Karpas-422 (cell line): ENCODE data around the gene MAPKBP1. TPM values are rescaled to one million over a fixed set of nuclear protein-coding genes. Genes with fewer than 3 reads are reported as not detected.

Source experiments
- DNase-seq: peaks from one replicate; pipeline ENCODE4 v3.0.0-alpha.2; 2015
- H2AFZ ChIP-seq: fragments of 200-600 bp; sonication (generic); 2 replicates; pipeline ENCODE4 v1.6.1; 2014; ENCODE audit warnings: antibody characterized with exemption, low read length, mixed read lengths
- H3K27ac ChIP-seq: fragments of 200-600 bp; sonication (generic); 2 replicates; pipeline ENCODE4 v1.5.1; 2014; ENCODE audit warnings: mild to moderate bottlenecking, low read length, moderate library complexity
- H3K27me3 ChIP-seq: fragments of 200-600 bp; sonication (generic); 2 replicates; pipeline ENCODE4 v1.6.1; 2014; ENCODE audit warnings: low read length, mixed read lengths
- H3K36me3 ChIP-seq: fragments of 200-600 bp; sonication (generic); 2 replicates; pipeline ENCODE4 v1.6.1; 2014; ENCODE audit warnings: low read length, mixed read lengths; ENCODE audit not compliant: insufficient read depth
- H3K4me1 ChIP-seq: fragments of 200-600 bp; sonication (generic); 2 replicates; pipeline ENCODE4 v1.6.1; 2014; ENCODE audit warnings: mild to moderate bottlenecking, low read length, mixed read lengths
- H3K4me2 ChIP-seq: fragments of 200-600 bp; sonication (generic); 2 replicates; pipeline ENCODE4 v1.6.1; 2014; ENCODE audit warnings: low read length, low read depth, mild to moderate bottlenecking; ENCODE audit not compliant: poor library complexity, severe bottlenecking
- H3K4me3 ChIP-seq: fragments of 200-600 bp; sonication (generic); 2 replicates; pipeline ENCODE4 v1.5.1; 2014; ENCODE audit warnings: mild to moderate bottlenecking, antibody characterized with exemption, low read length, mixed read lengths
- H3K79me2 ChIP-seq: fragments of 200-600 bp; sonication (generic); 2 replicates; pipeline ENCODE4 v1.6.1; 2014; ENCODE audit warnings: mild to moderate bottlenecking, low read length, mixed read lengths
- H3K9ac ChIP-seq: fragments of 200-600 bp; sonication (generic); 2 replicates; pipeline ENCODE4 v1.6.0; 2014; ENCODE audit warnings: low read length
- H3K9me2 ChIP-seq: fragments of 200-600 bp; sonication (generic), shearing (Covaris generic); replicated peaks from 2 replicates; pipeline ENCODE4 v1.6.0; 2014; ENCODE audit warnings: mild to moderate bottlenecking, low read length, moderate library complexity; ENCODE audit not compliant: insufficient read depth
- H3K9me3 ChIP-seq: fragments of 300-700, 200-600 bp; sonication (generic); 2 replicates; pipeline ENCODE4 v1.6.1; 2014; ENCODE audit warnings: low read length, mixed read lengths
- H4K20me1 ChIP-seq: fragments of 200-600 bp; sonication (generic); 2 replicates; pipeline ENCODE4 v1.6.1; 2014; ENCODE audit warnings: mild to moderate bottlenecking, antibody characterized with exemption, low read length, low read depth; ENCODE audit not compliant: insufficient read depth
- total RNA-seq: library from RNA; depleted of rRNA; stranded (reverse); fragments of >200 nt; shearing (Covaris generic); gene quantifications from 2 replicates; pipeline ENCODE4 v1.2.3, GENCODE V29; 2014; ENCODE audit warnings: low replicate concordance

MAPKBP1 gene
- total RNA-seq, 1 experiment from 2014 or later: 17.8 TPM

DNA sequence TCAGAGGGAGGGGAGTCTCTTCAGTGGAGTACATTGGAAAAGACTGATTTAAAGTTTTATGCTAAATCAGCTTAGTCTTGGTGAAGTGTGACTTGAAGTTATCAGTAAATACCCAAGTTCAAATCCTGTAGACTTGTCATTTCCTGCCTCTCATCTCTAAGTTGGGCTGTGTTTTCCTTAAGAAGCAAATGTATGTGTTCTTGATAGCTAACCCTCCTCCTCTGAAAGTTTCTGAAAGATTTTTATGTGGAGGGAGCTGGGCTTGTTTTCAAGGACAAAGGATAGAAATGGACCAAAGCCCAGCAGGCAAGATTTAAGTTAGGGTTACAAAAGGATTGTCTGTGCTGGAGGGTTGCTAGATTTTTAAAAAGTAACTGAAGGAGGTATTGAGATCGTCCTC lies 4.2 kb downstream of the MAPKBP1 start:
- no peak for DNase-seq
- H3K9ac ChIP-seq: no peak overlapping the region
- peaks cover 81% of the 10 kb centered on the region for H3K4me1 ChIP-seq
- no peaks in the 10 kb centered on the region for H3K27me3 ChIP-seq
- 0 out of 2 replicates have a peak, but pooled peaks cover 3% of the 10 kb centered on the region for H3K36me3 ChIP-seq
- peaks cover 84% of the 10 kb centered on the region for H3K79me2 ChIP-seq
- no peak overlapping the region for H2AFZ ChIP-seq
- no peak overlapping the region for H3K4me3 ChIP-seq
- no peaks in the 10 kb centered on the region for H3K9me2 ChIP-seq
- no peaks in the 10 kb centered on the region for H3K9me3 ChIP-seq
- H3K4me2 ChIP-seq: peak overlapping the region; percentile 96
- H4K20me1 ChIP-seq: no peaks in the 10 kb centered on the region
- H3K27ac ChIP-seq: peak overlapping the region; percentile 8

DNA sequence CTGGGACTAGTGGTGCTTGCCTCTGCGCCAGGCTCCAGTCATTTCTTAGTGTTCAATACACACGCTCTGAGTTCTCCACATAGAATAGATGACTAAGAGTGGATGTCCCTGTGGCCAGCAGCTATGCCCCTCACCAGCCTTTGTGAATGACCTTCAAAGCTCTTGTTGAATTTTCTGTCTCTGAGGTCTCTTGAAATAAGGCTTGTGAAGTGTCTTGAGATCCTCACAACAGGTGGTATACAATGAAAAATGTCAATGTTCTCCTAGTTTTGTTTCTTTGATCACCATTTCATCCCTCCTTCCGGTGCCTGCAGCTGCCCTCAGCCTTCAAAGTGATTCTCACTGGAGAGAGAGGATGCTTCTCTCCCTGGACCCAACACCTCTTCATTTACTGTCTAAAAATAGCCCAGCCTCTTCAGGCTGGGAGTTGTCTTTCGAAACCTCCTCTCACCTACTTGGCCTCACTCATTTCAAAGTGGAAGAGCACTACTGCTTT lies 5.4 kb downstream of the MAPKBP1 start:
- no peaks in the 10 kb centered on the region for H3K9me2 ChIP-seq
- no peaks in the 10 kb centered on the region for H3K27me3 ChIP-seq
- DNase-seq: no peak
- no peaks in the 10 kb centered on the region for H3K9me3 ChIP-seq
- H3K4me3 ChIP-seq: no peak overlapping the region
- H2AFZ ChIP-seq: no peak overlapping the region
- no peaks in the 10 kb centered on the region for H4K20me1 ChIP-seq
- peak overlapping the region; percentile 15 for H3K9ac ChIP-seq
- peaks cover 77% of the 10 kb centered on the region for H3K4me1 ChIP-seq
- peak overlapping the region; percentile 8 for H3K4me2 ChIP-seq
- peaks cover 93% of the 10 kb centered on the region for H3K79me2 ChIP-seq
- 0 out of 2 replicates have a peak, but pooled peaks cover 3% of the 10 kb centered on the region for H3K36me3 ChIP-seq
- H3K27ac ChIP-seq: peak overlapping the region; percentile 22

DNA sequence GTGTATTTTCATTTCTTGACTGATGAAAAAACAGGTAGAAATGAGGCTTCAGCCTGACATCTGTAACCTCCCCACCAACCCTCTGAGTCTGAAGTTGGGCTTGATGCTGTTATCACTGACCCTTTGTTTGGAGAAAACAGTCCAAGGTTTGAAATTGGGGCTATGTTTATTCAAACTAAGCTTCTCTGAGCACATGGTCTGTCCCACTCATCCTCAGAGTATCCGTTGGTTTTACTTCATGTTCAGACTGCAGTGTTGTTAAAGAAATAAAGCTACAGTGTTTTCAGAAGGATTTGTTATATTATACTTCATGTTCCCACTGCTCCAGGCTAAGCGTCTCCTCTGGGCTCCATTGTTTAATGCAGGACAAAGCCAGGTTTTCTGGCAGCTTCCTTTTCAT lies 6.0 kb downstream of the MAPKBP1 start:
- Histone ChIP-seq H3K9me2 (no peaks in the 10 kb centered on the region), H3K4me2 (peak overlapping the region; percentile 8), H3K4me3 (no peak overlapping the region), H4K20me1 (no peaks in the 10 kb centered on the region), H3K27me3 (no peaks in the 10 kb centered on the region), H3K9me3 (no peaks in the 10 kb centered on the region), H3K79me2 (peaks cover 94% of the 10 kb centered on the region), H3K4me1 (peaks cover 76% of the 10 kb centered on the region), H3K36me3 (0 out of 2 replicates have a peak, but pooled peaks cover 3% of the 10 kb centered on the region), H3K27ac (peak overlapping the region; percentile 22), H2AFZ (no peak overlapping the region), H3K9ac (peak overlapping the region; percentile 15; the same call in 1 of the 2 replicates)
- DNase-seq: no peak

DNA sequence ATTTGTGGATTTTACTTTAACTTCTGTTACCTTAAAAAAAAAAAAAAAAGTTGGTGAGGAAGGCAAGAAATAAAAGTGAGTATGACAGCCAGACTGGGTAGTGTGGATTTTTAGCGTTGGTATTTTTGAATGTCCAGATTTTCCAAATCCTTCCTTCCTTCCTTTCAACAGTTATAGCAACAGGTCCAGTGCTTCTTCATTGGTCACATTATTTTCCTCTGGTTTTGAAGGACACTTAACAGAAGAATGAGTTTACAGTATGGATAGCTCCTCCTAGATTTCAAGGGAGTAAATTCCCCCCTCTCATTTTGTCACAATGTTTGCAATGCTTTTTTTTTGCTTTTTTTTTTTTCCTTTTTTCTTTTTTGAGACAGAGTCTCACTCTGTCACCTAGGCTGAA lies 6.4 kb downstream of the MAPKBP1 start:
- no peak overlapping the region for H2AFZ ChIP-seq

GRCh38 chr15:41782371-41783282 lies 8.3 kb downstream of the MAPKBP1 start:
- Histone ChIP-seq H3K27me3 (no peaks in the 10 kb centered on the region), H3K27ac (peak overlapping the region; percentile 84)

More for the DNA sequence above, 6.4 kb downstream of the MAPKBP1 start:
- no peak for DNase-seq
- Histone ChIP-seq H3K4me3 (no peak overlapping the region), H3K27ac (no peak overlapping the region), H3K9me3 (no peaks in the 10 kb centered on the region), H3K4me1 (peaks cover 71% of the 10 kb centered on the region), H3K79me2 (peaks cover 94% of the 10 kb centered on the region), H3K36me3 (0 out of 2 replicates have a peak, but pooled peaks cover 3% of the 10 kb centered on the region), H4K20me1 (no peaks in the 10 kb centered on the region), H3K4me2 (no peak overlapping the region), H3K9me2 (no peaks in the 10 kb centered on the region), H3K27me3 (no peaks in the 10 kb centered on the region), H3K9ac (no peak overlapping the region)

DNA sequence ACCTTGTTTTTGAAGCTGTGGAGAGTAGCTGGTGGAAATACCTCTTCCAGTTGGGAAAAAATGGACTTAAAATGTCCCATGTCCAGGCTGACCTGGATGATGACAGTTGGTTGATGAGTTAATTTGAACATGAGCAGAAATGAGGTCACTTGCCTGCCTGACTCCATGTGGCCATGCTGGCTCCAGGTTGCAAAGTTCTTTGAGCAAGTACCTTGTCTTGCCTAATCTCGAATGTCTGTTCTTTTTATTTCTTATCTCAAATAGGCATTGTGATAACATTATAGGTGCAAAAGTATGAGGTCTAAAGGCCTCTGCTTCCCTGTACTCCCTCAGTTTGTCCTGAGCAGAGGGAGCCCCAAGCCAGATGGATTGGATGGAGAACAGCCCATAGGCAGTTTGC lies 9.0 kb downstream of the MAPKBP1 start:
- DNase-seq: no peak
- peak overlapping the region; percentile 59 for H3K4me2 ChIP-seq

More at GRCh38 chr15:41782371-41783282, 8.3 kb downstream of the MAPKBP1 start:
- Histone ChIP-seq H3K79me2 (peaks cover 92% of the 10 kb centered on the region), H4K20me1 (no peaks in the 10 kb centered on the region), H2AFZ (no peak overlapping the region), H3K9me2 (no peaks in the 10 kb centered on the region), H3K36me3 (0 out of 2 replicates have a peak, but pooled peaks cover 3% of the 10 kb centered on the region), H3K4me3 (peak overlapping the region; percentile 2; the same call in 1 of the 2 replicates), H3K4me2 (peak overlapping the region; percentile 59), H3K9me3 (no peaks in the 10 kb centered on the region), H3K4me1 (peaks cover 55% of the 10 kb centered on the region), H3K9ac (peak overlapping the region; percentile 18)
- DNase-seq: peak; percentile 75

GRCh38 chr15:41788262-41788661 lies 14.0 kb downstream of the MAPKBP1 start:
- H3K9me3 ChIP-seq: no peaks in the 10 kb centered on the region
- H3K36me3 ChIP-seq: 0 out of 2 replicates have a peak, but pooled peaks cover under 1% of the 10 kb centered on the region
- peaks cover 90% of the 10 kb centered on the region for H3K79me2 ChIP-seq
- H3K4me1 ChIP-seq: peaks cover 46% of the 10 kb centered on the region
- H3K4me3 ChIP-seq: peak overlapping the region; percentile 2; the same call in 1 of the 2 replicates
- H3K9ac ChIP-seq: peak overlapping the region; percentile 43
- DNase-seq: peak; percentile 70
- peak overlapping the region; percentile 55 for H3K27ac ChIP-seq
- H3K4me2 ChIP-seq: peak overlapping the region; percentile 47
- no peaks in the 10 kb centered on the region for H3K27me3 ChIP-seq
- H2AFZ ChIP-seq: no peak overlapping the region
- no peaks in the 10 kb centered on the region for H4K20me1 ChIP-seq
- no peaks in the 10 kb centered on the region for H3K9me2 ChIP-seq

More for the DNA sequence above, 9.0 kb downstream of the MAPKBP1 start:
- Histone ChIP-seq H3K79me2 (peaks cover 89% of the 10 kb centered on the region), H3K9me2 (no peaks in the 10 kb centered on the region), H2AFZ (no peak overlapping the region), H3K27me3 (no peaks in the 10 kb centered on the region), H3K4me3 (no peak overlapping the region), H4K20me1 (no peaks in the 10 kb centered on the region), H3K9me3 (no peaks in the 10 kb centered on the region), H3K27ac (peak overlapping the region; percentile 84), H3K9ac (peak overlapping the region; percentile 18), H3K36me3 (0 out of 2 replicates have a peak, but pooled peaks cover 3% of the 10 kb centered on the region), H3K4me1 (peaks cover 53% of the 10 kb centered on the region)

DNA sequence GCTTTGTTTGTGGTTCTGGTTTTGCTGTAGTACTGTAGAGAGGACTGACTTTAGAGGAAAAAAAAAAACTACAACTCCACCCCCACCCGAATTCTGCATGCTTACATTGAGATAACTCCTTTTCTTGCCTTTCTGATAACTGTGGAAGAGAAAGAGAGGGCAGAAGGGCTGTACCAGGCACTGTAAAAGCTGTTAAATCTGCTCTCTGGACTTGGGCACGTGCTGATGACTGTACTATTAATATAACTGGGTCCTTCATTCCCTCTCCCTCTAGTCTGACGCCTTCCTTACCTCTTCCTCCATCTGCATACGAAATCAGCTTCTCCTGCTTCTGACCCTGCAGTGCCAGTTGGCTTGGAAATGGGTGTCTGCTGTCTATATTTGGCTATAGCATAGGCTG lies 15.0 kb downstream of the MAPKBP1 start:
- no peaks in the 10 kb centered on the region for H3K9me3 ChIP-seq
- peak overlapping the region; percentile 55 for H3K27ac ChIP-seq
- H3K36me3 ChIP-seq: no peaks in the 10 kb centered on the region
- peaks cover 88% of the 10 kb centered on the region for H3K79me2 ChIP-seq
- no peaks in the 10 kb centered on the region for H3K9me2 ChIP-seq
- DNase-seq: no peak
- H2AFZ ChIP-seq: no peak overlapping the region
- H3K4me2 ChIP-seq: peak overlapping the region; percentile 47
- peak overlapping the region; percentile 43 for H3K9ac ChIP-seq
- no peaks in the 10 kb centered on the region for H3K27me3 ChIP-seq
- H3K4me3 ChIP-seq: peak overlapping the region; percentile 2; the same call in 1 of the 2 replicates
- no peaks in the 10 kb centered on the region for H4K20me1 ChIP-seq
- peaks cover 45% of the 10 kb centered on the region for H3K4me1 ChIP-seq
